Placental pericyte (primary cell): ENCODE results near the gene SMC1B. TPM values are rescaled to one million over a fixed set of nuclear protein-coding genes. Genes with fewer than 3 reads are reported as not detected.

Experiments
- total RNA-seq: library from RNA; depleted of rRNA; stranded (reverse); fragments of >200 nt; gene quantifications from 2 replicates; pipeline ENCODE4 v1.2.3, GENCODE V29; 2012

The SMC1B gene
- not detected in 2 replicates for total RNA-seq

DNA sequence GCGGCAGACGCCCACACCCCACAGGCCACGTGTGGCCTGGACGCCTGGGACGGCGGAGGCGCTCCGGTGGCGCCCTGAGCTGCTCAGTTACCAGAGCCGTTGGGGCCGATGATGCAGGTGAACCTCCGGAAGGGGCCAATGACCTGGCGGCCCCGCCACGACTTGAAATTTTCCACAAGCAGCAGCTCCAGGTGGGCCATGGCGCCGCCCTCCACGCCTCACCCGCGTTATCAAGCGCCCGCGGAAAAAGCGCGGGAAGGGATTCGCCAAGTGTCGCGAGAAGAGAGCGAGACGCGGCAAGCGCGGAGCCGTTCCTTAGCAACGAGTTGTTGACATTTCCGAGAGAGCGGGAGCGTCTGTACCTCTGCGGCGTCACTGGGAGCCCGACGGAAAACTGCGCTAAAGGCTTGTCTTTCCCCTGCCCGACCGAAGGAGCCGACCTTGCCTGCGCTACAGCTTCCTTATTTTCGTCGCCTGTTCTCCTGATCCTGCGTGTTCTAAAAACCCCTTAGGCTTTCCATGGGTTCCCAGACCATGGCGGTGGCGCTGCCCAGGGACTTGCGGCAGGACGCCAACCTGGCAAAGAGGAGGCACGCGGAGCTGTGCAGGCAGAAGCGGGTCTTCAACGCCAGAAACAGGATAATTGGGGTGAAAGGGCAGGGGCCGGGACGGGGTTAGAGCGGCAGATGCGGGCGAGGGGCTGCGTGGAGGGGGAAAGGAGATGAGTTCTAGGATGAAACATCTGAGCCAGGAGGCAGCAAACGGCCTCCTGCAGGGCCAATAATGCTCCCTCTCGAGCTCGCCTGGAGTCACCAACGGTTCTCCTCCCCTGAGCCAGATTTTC is at the start of gene SMC1B, which contains the start of gene RIBC2:
Gene SMC1B, minus strand, starts transcription at position 232 of the 844 bp plus-strand sequence. Its CDS starts 32 bp downstream, at position 200.
Gene RIBC2, plus strand, starts transcription at position 326 of the 844 bp plus-strand sequence. Its CDS starts 194 bp downstream, at position 520.

DNA sequence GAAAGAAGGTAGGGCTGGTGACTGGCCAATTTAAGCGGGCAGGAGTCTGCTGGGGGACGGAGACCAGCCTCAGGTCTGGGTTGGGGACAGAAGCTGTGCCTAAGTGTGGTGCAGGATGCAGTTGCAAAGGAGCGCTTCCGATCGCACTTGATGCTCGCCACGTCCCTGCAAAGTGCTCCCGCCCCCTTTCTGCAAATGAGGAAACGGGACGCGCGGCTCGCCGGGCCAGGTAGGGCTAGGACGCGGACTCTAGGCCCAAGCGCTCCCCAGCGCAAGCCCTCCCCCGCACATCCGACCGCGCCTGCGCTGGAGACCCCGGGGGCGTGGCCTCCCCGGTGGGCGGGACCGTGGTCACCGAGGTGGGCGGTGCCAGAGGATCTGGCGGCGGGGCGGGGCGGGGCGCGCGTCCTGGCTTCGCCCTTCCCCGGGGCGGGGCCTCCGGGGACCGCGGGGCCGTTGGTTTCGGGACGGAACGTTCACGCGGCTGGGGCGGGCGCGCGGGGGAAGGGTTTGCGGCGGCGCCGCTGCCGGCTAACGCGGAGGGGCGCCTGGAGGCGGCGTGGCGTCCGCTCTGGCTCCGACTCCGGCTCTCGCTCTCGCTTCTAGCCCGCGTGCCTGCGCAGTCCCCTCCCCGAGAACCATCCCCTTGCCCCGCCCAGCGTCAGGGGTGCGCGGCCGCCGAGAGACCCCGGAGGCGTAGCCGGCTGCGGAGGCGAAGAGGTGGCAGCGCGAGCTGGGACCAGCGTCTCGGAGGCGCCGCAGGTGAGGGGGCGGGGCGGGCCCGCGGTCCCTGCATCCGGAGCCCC is 103.8 kb downstream of the SMC1B start, which contains the start of gene FAM118A:
Gene FAM118A, plus strand, starts transcription at position 513 of the 806 bp plus-strand sequence. CDS start 12,446 bp downstream, outside the sequence.

Other genes starting within 250 kb of the SMC1B start
- gene NUP50, start 249.7 kb downstream of the SMC1B start, total RNA-seq, result 45.7 and 56.3 TPM in 2 replicates
- gene KIAA0930, start 172.7 kb downstream of the SMC1B start, total RNA-seq, result 30.2 and 55.8 TPM in 2 replicates
- not detected in 2 replicates for gene UPK3A, start 128.7 kb downstream of the SMC1B start, total RNA-seq
- 14.5 and 23.4 TPM in 2 replicates for gene FAM118A, start 103.7 kb downstream of the SMC1B start, total RNA-seq
- gene RIBC2, start 94 bp upstream of the SMC1B start, total RNA-seq, result 0.44 and 3.1 TPM in 2 replicates
- gene FBLN1, start 89.3 kb upstream of the SMC1B start, total RNA-seq, result 15.6 and 278 TPM in 2 replicates